GM15510 (cell line): ENCODE data around the gene ZDHHC14.

ENCODE experiments used
- POLR2A ChIP-seq: IDR thresholded peaks from 3 replicates; pipeline ENCODE4 v1.6.1; 2011; ENCODE audit warnings: borderline replicate concordance; ENCODE audit not compliant: insufficient read length; ENCODE audit errors: extremely low read depth

Gene ZDHHC14

GRCh38 chr6:157609117-157609516 is 228.1 kb downstream of the ZDHHC14 start:
- TF ChIP-seq POLR2A = no peak

DNA sequence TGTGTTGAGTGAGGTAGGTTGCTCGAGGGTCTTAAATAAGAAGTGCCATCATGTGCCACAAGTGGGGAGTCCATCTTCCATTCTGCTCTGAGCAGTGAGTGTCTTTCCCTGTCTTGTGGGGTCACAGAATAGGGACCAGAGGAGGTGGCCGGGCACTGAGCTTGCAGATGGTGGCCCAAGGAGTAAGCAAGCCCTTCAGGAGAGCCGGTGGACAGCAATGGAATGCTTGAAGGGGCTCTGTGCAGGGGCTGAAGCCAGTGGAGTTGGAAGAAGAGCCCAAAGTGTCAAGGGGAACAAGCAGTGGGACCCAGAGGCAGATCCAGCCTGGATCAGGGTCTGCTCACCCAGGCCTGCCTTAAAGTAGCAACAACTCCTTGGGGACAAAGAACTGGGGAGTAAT is 228.6 kb downstream of the ZDHHC14 start:
- no peak for TF ChIP-seq POLR2A

DNA sequence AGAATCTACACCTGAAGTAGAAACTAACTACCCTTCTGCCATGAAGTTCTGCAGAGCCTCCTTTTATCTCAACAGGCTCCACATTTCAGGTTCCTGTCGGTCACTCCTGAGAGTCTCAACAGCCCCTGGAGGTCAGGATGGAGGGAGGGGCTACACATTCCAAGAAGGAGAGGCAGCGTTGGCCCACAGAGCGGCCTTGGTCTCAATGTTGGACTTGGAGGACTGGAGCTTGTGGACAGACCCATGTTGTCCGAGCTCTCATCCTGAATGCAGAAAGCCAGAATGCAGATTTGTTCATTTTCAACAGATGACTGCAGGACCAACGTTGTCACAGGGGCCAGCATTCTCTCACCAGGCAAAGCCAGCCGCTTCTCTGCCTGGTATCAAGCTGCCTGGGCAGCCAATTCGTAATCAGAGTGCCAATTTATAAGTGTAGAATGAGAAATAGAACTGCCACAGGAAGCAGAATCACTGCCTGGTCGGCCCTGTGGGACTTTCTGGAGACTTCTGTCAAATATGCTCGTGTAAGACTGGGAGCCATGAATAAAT is 229.5 kb downstream of the ZDHHC14 start:
- no peak for TF ChIP-seq POLR2A

DNA sequence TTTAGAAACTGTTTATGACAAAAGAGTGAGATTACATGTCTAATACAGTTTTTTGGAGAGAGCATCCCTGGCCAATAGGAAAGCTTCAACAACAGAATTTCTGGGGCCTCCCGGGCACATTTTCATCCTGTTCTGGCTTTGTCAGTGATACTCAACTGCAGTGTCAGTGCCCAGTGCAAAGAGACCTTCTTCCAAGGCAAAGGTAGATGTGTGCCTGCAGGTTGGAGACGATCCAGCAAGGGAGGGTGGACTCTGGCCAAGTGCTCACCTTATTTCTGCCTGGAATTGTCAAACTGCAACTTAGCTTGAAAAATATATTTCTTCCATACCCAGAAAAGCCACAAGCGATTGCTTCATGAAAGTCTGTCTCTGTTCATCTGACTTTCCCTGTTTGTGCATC is 230.4 kb downstream of the ZDHHC14 start:
- TF ChIP-seq POLR2A = no peak

DNA sequence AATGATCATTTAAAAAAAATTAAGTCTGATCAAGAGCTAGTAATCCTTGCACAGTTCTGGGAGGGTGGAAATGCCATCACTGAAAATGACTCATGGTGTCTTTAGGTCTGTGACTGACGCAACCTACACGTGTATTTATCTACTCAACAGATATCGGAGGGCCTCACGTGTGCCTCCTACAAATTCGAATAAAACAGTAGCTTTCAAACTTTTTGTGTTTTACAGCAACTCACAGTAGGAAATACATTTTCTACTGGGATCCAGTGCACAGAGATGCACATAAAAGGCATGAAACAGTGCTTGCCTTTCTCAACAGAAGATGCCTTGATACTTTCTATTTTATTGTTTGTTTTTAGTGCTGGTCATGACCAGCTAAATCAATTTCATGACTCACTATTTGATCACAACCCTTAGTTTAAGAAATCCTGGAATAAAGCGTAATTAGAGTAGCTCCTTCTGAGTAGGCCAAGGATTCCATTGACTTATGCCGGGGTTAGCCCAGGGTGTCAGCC is 232.1 kb downstream of the ZDHHC14 start:
- no peak for TF ChIP-seq POLR2A

DNA sequence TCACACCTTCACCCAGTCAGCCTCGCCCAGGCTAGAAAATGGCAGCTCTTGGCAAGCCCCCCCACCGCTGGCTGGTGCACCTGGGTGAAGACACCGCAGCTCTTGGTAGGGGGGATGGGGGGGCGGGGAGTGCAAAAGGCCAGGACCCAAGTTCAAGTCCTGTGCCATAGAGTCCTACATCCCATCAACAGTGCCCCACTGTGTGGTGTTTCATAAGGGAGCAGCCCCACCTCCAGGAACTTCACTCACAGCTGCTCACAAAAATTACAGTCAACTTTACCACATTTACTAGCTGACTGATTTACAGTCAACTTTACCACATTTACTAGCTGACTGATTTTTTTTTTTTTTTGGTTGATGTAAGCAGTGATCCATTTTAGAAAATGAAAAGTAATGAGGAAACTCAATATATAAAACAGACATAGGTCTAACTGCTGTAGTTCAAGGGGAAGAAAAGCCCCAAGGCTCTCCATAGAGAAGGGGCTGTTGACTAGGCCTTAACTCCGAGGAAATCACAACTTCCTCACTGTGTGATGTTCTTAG is 233.1 kb downstream of the ZDHHC14 start:
- no peak for TF ChIP-seq POLR2A

DNA sequence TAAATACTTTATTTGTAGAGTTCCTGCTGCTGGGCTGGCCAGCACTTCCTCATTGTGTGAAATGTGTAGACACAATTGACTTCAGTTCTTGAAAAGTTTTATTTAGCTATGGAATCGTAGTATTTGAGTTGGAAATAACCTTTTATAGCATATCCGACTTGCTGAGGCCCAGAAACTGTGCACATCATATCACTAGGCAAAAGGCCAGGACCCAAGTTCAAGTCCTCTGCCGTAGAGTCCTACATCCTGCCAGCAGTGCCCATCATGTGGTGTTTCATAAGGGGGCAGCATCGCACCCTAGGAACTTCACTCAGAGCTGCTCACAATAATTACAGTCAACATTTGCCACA is 234.4 kb downstream of the ZDHHC14 start:
- no peak for TF ChIP-seq POLR2A

- no peak for TF ChIP-seq POLR2A
Observed at GRCh38 chr6:157615951-157616350, 235.0 kb downstream of the ZDHHC14 start.

- TF ChIP-seq POLR2A = no peak
Observed at GRCh38 chr6:157620944-157621343, 240.0 kb downstream of the ZDHHC14 start.

GRCh38 chr6:157621406-157621805 is 240.4 kb downstream of the ZDHHC14 start:
- TF ChIP-seq POLR2A = no peak

DNA sequence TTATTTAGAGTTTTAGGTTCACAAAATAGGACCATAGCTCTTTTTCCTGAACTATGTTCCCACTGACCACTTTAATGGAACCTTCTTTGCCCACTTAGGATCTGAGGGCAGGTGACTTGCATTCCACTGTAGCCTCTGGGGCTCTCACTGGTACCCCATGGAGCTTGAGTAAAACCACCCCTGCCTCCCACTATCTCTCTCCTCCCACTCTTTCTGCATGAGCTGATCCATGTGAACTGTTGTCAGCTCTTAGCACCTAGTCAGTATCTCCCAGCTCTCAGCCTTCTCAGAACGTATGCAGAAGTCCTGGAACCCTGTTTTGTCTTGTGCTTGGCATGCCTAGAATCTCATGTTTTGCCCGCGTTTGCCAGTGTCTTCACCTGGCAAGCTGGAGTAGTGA is 241.4 kb downstream of the ZDHHC14 start:
- TF ChIP-seq POLR2A = no peak

DNA sequence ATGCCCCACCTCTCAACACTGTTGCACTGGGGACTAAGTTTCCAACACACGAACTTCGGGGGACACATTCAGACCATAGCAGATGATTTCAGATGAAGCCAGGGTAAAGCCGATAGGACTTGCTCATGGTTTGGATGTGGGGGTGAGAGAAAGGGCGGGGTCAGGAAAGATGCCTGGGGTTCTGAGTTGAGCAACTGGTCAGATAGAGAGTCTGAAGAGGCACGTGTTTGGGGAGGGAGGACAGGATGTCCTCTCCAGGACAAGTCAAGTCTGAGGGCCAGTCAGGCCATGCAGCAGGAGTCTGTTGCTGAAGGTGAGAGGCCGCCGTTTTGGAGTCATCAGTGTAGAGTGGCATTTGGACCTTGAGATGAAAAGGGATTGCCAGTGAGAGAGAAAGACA is 244.1 kb downstream of the ZDHHC14 start:
- TF ChIP-seq POLR2A = no peak

DNA sequence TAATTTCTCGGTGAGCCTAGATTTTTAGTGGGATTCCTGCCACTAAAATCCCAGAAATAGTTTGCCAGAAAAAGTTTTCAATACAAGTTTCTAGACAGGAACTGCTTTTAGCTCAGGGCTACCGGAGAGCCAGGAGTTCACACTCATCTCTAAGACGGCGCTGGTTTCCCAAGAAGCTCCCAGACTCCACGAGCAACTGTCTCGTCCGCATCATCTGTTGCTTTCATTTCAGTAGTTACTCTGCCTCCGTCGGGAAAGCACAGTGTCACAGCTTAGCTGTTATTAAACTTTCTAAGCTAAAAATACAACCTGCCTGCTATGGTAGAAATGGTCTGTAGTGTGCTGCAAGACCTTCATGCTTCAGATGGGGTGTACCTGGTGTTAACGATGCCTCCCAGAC is 244.8 kb downstream of the ZDHHC14 start:
- no peak for TF ChIP-seq POLR2A

DNA sequence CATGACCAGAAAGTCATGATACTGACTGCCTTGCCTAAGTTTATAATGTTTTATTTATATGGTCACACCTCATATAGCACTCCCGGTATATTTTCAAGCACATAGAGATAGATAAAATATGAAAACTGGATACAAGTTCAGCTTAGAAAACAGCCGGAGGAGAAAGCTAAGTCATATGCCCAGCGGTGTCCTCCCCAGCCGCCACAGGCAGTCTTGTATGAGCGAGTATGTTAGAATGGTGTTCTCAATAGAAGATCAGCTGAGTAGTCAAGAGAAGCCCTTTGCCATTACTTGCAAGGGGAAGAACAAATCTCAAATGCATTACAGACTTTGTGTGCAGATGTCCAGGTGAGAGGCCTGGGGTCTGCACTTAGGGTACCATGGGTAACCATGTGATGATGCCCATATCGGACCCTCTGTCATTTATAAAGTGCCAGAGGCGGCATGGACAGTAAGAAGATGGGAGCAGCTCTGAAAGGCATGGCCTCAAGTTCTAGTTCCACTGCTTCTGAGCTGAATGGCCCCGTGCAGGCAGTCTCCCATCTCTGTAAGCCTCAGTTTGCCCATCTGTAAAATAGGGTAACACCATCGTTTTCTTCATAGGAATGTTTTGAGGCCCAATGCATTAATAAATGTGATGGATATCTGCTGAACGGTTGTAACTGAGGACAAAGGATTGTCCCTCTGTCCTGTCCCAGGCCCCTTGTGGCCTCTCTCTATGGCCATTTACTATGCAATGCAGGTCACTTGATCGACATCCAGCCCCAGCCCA is 246.4 kb downstream of the ZDHHC14 start:
- TF ChIP-seq POLR2A = no peak

DNA sequence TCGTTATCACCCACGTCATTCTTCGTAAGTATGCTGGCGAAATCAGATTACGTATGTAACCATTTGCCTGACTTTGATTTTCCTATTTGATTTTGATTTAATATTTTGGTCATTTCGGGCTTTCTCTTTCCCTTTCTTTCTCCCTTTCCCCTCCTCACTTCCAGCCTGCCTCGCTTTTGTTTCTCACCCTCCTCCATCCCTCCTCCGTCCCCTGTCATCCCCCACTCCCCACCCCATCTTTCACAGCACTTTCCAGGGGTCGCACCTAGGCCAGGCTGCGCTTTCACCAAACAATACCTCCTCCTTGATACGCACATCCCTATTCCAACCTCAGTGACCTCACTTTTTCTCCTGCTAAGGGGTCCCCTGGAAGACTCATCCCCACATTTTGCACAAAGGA is 247.5 kb downstream of the ZDHHC14 start:
- TF ChIP-seq POLR2A = no peak

- no peak for TF ChIP-seq POLR2A
Observed at GRCh38 chr6:157629220-157629619, 248.2 kb downstream of the ZDHHC14 start.
